ENCODE measurements around the gene SDC1.

- no peak for TF ChIP-seq POLR2A (IDR thresholded peaks at IDR 0.05)
- TF ChIP-seq, protein P1, sequence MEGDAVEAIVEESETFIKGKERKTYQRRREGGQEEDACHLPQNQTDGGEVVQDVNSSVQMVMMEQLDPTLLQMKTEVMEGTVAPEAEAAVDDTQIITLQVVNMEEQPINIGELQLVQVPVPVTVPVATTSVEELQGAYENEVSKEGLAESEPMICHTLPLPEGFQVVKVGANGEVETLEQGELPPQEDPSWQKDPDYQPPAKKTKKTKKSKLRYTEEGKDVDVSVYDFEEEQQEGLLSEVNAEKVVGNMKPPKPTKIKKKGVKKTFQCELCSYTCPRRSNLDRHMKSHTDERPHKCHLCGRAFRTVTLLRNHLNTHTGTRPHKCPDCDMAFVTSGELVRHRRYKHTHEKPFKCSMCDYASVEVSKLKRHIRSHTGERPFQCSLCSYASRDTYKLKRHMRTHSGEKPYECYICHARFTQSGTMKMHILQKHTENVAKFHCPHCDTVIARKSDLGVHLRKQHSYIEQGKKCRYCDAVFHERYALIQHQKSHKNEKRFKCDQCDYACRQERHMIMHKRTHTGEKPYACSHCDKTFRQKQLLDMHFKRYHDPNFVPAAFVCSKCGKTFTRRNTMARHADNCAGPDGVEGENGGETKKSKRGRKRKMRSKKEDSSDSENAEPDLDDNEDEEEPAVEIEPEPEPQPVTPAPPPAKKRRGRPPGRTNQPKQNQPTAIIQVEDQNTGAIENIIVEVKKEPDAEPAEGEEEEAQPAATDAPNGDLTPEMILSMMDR (IDR thresholded peaks at IDR 0.05), result no peak
Measured at GRCh38 chr2:20201671-20202070, 23.3 kb downstream of the SDC1 start.

Data from upper lobe of left lung (tissue), 4 donors.